HepG2 (cell line): ENCODE measurements around the gene SGPL1. TPM values are rescaled to one million over a fixed set of nuclear protein-coding genes. Genes with fewer than 3 reads are reported as not detected.

ENCODE experiments used
- ATAC-seq: fragments of 200-7000 bp; cut with Tn5 transposase; 3 replicates; pipeline ENCODE4 v1.9.1; 2020; ENCODE audit warnings: mild to moderate bottlenecking, moderate library complexity
- BruUV-seq: library from RNA; stranded (reverse); fragments of 400-500 nt; replicated peaks from 2 replicates; lab custom pipeline; 2021; lab: Mats Ljungman, UMichigan
- CTCF ChIA-PET: fragments of 300-600 bp; formaldehyde crosslinking; extraction: SDS; loops from one replicate; lab custom pipeline; 2021; ENCODE audit warnings: low total read pairs, inconsistent platforms, low intra/inter-chr PET ratio; lab: Yijun Ruan, JAX
- POLR2A ChIA-PET: fragments of 350-600 bp; sonication (Branson Sonifier 250); formaldehyde crosslinking; loops from one replicate; lab custom pipeline; 2020; ENCODE audit warnings: antibody characterized with exemption, inconsistent platforms; lab: Yijun Ruan, JAX
- DNase-seq: peaks from one replicate; pipeline ENCODE4 v3.0.0-alpha.2; 2015; ENCODE audit warnings: low spot score
- FAIRE-seq: peaks from 3 replicates; lab custom pipeline; 2011; peaks lifted over from hg19 to GRCh38; lab: Jason Lieb, UNC
- H2AFZ ChIP-seq: one replicate; pipeline ENCODE4 v1.6.1; 2011; ENCODE audit warnings: low read length, inconsistent platforms
- H3K27ac ChIP-seq: fragments of 300-600 bp; 3 replicates; pipeline ENCODE4 v1.8.0; 2011; ENCODE audit warnings: mixed run types, mild to moderate bottlenecking, mixed read lengths, low read length, inconsistent platforms; ENCODE audit not compliant: insufficient read depth; ENCODE audit errors: extremely low read length
- H3K27me3 ChIP-seq, 2 experiments: fragments of 200-600 bp in 1 of 2; 2 replicates in 1 of 2; 3 replicates in 1 of 2; pipeline versions ENCODE4 v1.6.0 to v1.8.0; 2011; ENCODE audit warnings: low read length in 2 of 2, mild to moderate bottlenecking in 2 of 2, moderate library complexity in 2 of 2, inconsistent platforms in 1 of 2; ENCODE audit not compliant: insufficient read depth in 2 of 2, control insufficient read depth in 1 of 2
- H3K36me3 ChIP-seq, 2 experiments: fragments of 200-600 bp in 1 of 2; replicated peaks in 1 of 2; 2 replicates in 1 of 2; 3 replicates in 1 of 2; pipeline versions ENCODE4 v1.5.1 to v1.8.0; 2011; ENCODE audit warnings: low read length in 2 of 2, inconsistent platforms in 1 of 2; ENCODE audit not compliant: insufficient read depth in 2 of 2, control insufficient read depth in 1 of 2
- H3K4me1 ChIP-seq: 2 replicates; pipeline ENCODE4 v1.5.1; 2012; ENCODE audit warnings: low read length, inconsistent platforms; ENCODE audit not compliant: insufficient read depth
- H3K4me2 ChIP-seq: 2 replicates; pipeline ENCODE4 v1.6.0; 2011; ENCODE audit warnings: low read depth, low read length, inconsistent platforms
- H3K4me3 ChIP-seq, 3 experiments: fragments of 200-600 bp in 1 of 3; sonication (generic), shearing (Covaris generic) in 1 of 3; replicated peaks in 1 of 3; 2 replicates each; pipeline ENCODE4 v1.5.1; 2011 to 2016; ENCODE audit warnings: low read length in 3 of 3, inconsistent platforms in 2 of 3, low read depth in 2 of 3, mild to moderate bottlenecking in 2 of 3, control low read depth in 1 of 3, mixed read lengths in 1 of 3; ENCODE audit not compliant: insufficient read depth in 1 of 3
- H3K79me2 ChIP-seq: one replicate; pipeline ENCODE4 v1.6.1; 2011; ENCODE audit warnings: low read length, inconsistent platforms; ENCODE audit not compliant: insufficient read depth
- H3K9ac ChIP-seq: 2 replicates; pipeline ENCODE4 v1.6.0; 2011; ENCODE audit warnings: mild to moderate bottlenecking, low read depth, low read length, inconsistent platforms; ENCODE audit not compliant: insufficient read depth
- H3K9me3 ChIP-seq: 2 replicates; pipeline ENCODE4 v1.5.1; 2012; ENCODE audit warnings: mild to moderate bottlenecking, low read length
- H4K20me1 ChIP-seq: 2 replicates; pipeline ENCODE4 v1.6.0; 2011; ENCODE audit warnings: inconsistent platforms, mild to moderate bottlenecking, low read length, moderate library complexity; ENCODE audit not compliant: insufficient read depth
- ELF3 ChIP-seq: IDR thresholded peaks from 2 replicates; pipeline ENCODE4 v1.6.1; 2016; ENCODE audit warnings: missing genetic modification reagents, missing compliant biosample characterization
- KMT2B ChIP-seq: IDR thresholded peaks from 2 replicates; pipeline ENCODE4 v1.6.1; 2016; ENCODE audit warnings: missing genetic modification reagents, missing compliant biosample characterization
- MAZ ChIP-seq, 2 experiments: sonication (generic) in 1 of 2; formaldehyde crosslinking in 1 of 2; IDR thresholded peaks; 2 replicates each; pipeline versions ENCODE4 v1.5.0 to v1.6.1; 2012 to 2020; ENCODE audit warnings: low read depth in 2 of 2, mild to moderate bottlenecking in 2 of 2, borderline replicate concordance in 1 of 2, improper control_type of control experiment in 1 of 2, low read length in 1 of 2, missing genetic modification reagents in 1 of 2, moderate library complexity in 1 of 2
- RBAK ChIP-seq: sonication (generic); formaldehyde crosslinking; IDR thresholded peaks from 2 replicates; pipeline ENCODE4 v1.5.1; 2020; ENCODE audit warnings: mild to moderate bottlenecking, missing genetic modification reagents
- RCOR2 ChIP-seq: IDR thresholded peaks from 2 replicates; pipeline ENCODE4 v1.6.1; 2016; ENCODE audit warnings: missing biosample characterization, missing genetic modification reagents
- SIX1 ChIP-seq: sonication (generic); formaldehyde crosslinking; IDR thresholded peaks from 2 replicates; pipeline ENCODE4 v1.4.0; 2020; ENCODE audit warnings: missing genetic modification reagents, borderline replicate concordance
- SP2 ChIP-seq: sonication (generic); formaldehyde crosslinking; IDR thresholded peaks from 2 replicates; pipeline ENCODE4 v1.5.1; 2020; ENCODE audit warnings: mild to moderate bottlenecking, missing genetic modification reagents
- TARDBP ChIP-seq: sonication (generic); formaldehyde crosslinking; IDR thresholded peaks from 2 replicates; pipeline ENCODE4 v1.8.0; 2022; ENCODE audit warnings: mild to moderate bottlenecking, missing genetic modification reagents
- ZBTB8A ChIP-seq: sonication (generic); formaldehyde crosslinking; IDR thresholded peaks from 2 replicates; pipeline ENCODE4 v1.4.0; 2020; ENCODE audit warnings: mild to moderate bottlenecking, low read depth, missing genetic modification reagents, borderline replicate concordance
- ZNF138 ChIP-seq: sonication (generic); formaldehyde crosslinking; IDR thresholded peaks from 2 replicates; pipeline ENCODE4 v1.5.0; 2020; ENCODE audit warnings: mild to moderate bottlenecking, low read depth, missing genetic modification reagents
- ZNF230 ChIP-seq: sonication (generic); formaldehyde crosslinking; IDR thresholded peaks from 2 replicates; pipeline ENCODE4 v1.4.0; 2020; ENCODE audit warnings: mild to moderate bottlenecking, missing genetic modification reagents
- ZNF274 ChIP-seq: sonication (generic); formaldehyde crosslinking; IDR thresholded peaks from 2 replicates; pipeline ENCODE4 v1.5.1; 2020; ENCODE audit warnings: mild to moderate bottlenecking, missing genetic modification reagents
- ZNF335 ChIP-seq: sonication (generic); formaldehyde crosslinking; IDR thresholded peaks from 2 replicates; pipeline ENCODE4 v1.4.0; 2020; ENCODE audit warnings: missing genetic modification reagents
- ZNF337 ChIP-seq: sonication (generic); formaldehyde crosslinking; IDR thresholded peaks from 2 replicates; pipeline ENCODE4 v1.5.1; 2020; ENCODE audit warnings: missing genetic modification reagents, low read depth, mild to moderate bottlenecking, borderline replicate concordance
- ZNF75D ChIP-seq: sonication (generic); formaldehyde crosslinking; IDR thresholded peaks from 2 replicates; pipeline ENCODE4 v1.8.1; 2023; ENCODE audit warnings: missing genetic modification reagents, mild to moderate bottlenecking, borderline replicate concordance
- WGBS: methylation state at CpG from one replicate; pipeline ENCODE4 v1.1.6; 2017; ENCODE audit warnings: low lambda C conversion rate; 5-methylcytosine and 5-hydroxymethylcytosine counted together
- in situ Hi-C: cut with HindIII; loops from 2 replicates; pipeline ENCODE4 v1.10.0; 2017; ENCODE audit warnings: low pct_unique_long_range_greater_than_20kb; ENCODE audit not compliant: extremely low pct_ligation_motif_present
- intact Hi-C: fragments of 100-400 bp; cut with micrococcal nuclease; formaldehyde crosslinking; loops from one replicate; pipeline ENCODE4 v1.10.0; 2022; ENCODE audit not compliant: unreplicated experiment
- polyA plus RNA-seq, 8 experiments: library from polyadenylated mRNA; depleted of rRNA in 3 of 8; stranded (reverse) in 7 of 8; unstranded in 1 of 8; fragments of >200 nt; fragmentation: Illumina TruSeq in 4 of 8; extraction: Trizol in 4 of 8; gene quantifications; 2 replicates each; pipeline versions ENCODE4 v1.2.1 to v1.2.3, GENCODE V29; 2011 to 2016; ENCODE audit warnings: low read depth in 4 of 8, missing spikeins in 1 of 8, mixed read lengths in 1 of 8; ENCODE audit not compliant: insufficient read depth in 1 of 8
- total RNA-seq, 5 experiments: library from RNA; depleted of rRNA; stranded (reverse); fragments of >200 nt; fragmentation: Illumina TruSeq; extraction: Trizol; gene quantifications; 2 replicates each; pipeline ENCODE4 v1.2.3, GENCODE V29; 2016; ENCODE audit warnings: low read depth in 1 of 5
- TF ChIP-seq, protein P1 (sequence below): sonication (generic); formaldehyde crosslinking; IDR thresholded peaks from 2 replicates; pipeline ENCODE4 v1.4.0; 2020; ENCODE audit warnings: missing genetic modification reagents
- TF ChIP-seq, protein P2 (sequence below): IDR thresholded peaks from 2 replicates; pipeline ENCODE4 v1.6.1; 2016; ENCODE audit warnings: mild to moderate bottlenecking
- TF ChIP-seq, protein P3 (sequence below): sonication (generic); formaldehyde crosslinking; IDR thresholded peaks from 2 replicates; pipeline ENCODE4 v1.8.0; 2022; ENCODE audit warnings: mild to moderate bottlenecking, missing genetic modification reagents, borderline replicate concordance

SGPL1 gene
- total and polyA plus RNA-seq, 2 of the 13 experiments (the other 11 are each of a cell fraction or from before 2014, with no cell fraction given) = 17.6 to 25.0 TPM

DNA sequence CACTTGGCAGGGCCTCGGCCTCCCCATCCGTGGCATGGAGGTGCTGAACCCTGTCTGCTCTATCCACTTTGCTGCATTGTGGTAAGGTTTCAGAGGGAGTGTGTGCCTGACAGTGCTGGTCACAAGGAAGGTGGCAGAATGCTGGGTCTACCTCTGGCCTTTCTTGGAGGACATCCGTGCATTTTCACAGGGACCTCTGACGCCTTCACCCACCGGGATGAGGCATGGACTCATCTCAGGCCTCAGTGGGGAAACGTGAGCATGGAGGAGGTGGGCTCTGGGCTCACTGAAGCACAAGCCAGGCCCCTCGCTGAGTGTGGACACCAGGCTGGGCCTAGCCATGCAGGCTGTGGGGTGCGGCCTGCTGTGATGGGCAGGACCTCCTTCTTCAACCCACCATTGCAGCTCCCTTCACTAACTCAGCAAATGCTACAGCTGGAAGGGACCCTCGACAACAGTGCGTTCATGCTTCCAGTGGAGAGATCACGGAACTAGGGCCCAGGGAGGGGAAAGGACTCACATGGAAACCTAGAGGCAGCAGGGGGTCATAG, 39.2 kb upstream of the SGPL1 start:
- WGBS = 58% methylated on average over 4 of the region's 11 CpGs
- no peak overlapping the region for H3K27ac ChIP-seq
- no peak overlapping the region for H3K9ac ChIP-seq
- no peaks in the 10 kb centered on the region for H3K79me2 ChIP-seq
- no peak overlapping the region for H3K4me3 ChIP-seq
- peaks cover 10 to 80% of the 10 kb centered on the region in 2 experiments; a peak in 4 of 5 replicates for H3K27me3 ChIP-seq
- ATAC-seq = no peak
- H3K9me3 ChIP-seq = no peaks in the 10 kb centered on the region
- ChIA-PET CTCF (no interaction called here), POLR2A (no interaction called here)
- H4K20me1 ChIP-seq = no peaks in the 10 kb centered on the region
- no peaks in the 10 kb centered on the region for H3K36me3 ChIP-seq
- FAIRE-seq = no peak
- no peak overlapping the region for H3K4me2 ChIP-seq
- H3K4me1 ChIP-seq = no peaks in the 10 kb centered on the region; the same call in 1 of the 2 replicates
- intact Hi-C loops (no loop called here), in situ Hi-C loops (no loop called here)
- TF ChIP-seq ZBTB8A (CRISPR knock-in tag) (no peak), ZNF230 (CRISPR knock-in tag) (no peak), ELF3 (CRISPR knock-in tag) (no peak), SP2 (CRISPR knock-in tag) (no peak), TARDBP (CRISPR knock-in tag) (no peak), ZNF138 (CRISPR knock-in tag) (no peak), MAZ (IDR thresholded peaks at IDR 0.05; ENCODE audit: borderline replicate concordance, low read depth, low read length) (no peak), MAZ (CRISPR knock-in tag; IDR thresholded peaks at IDR 0.05; ENCODE audit: low read depth) (no peak), RBAK (no peak), ZNF335 (CRISPR knock-in tag) (no peak), ZNF337 (no peak), KMT2B (no peak), RCOR2 (CRISPR knock-in tag) (no peak), SIX1 (CRISPR knock-in tag) (no peak), ZNF274 (CRISPR knock-in tag) (no peak), ZNF75D (no peak)
- TF ChIP-seq, protein P1, sequence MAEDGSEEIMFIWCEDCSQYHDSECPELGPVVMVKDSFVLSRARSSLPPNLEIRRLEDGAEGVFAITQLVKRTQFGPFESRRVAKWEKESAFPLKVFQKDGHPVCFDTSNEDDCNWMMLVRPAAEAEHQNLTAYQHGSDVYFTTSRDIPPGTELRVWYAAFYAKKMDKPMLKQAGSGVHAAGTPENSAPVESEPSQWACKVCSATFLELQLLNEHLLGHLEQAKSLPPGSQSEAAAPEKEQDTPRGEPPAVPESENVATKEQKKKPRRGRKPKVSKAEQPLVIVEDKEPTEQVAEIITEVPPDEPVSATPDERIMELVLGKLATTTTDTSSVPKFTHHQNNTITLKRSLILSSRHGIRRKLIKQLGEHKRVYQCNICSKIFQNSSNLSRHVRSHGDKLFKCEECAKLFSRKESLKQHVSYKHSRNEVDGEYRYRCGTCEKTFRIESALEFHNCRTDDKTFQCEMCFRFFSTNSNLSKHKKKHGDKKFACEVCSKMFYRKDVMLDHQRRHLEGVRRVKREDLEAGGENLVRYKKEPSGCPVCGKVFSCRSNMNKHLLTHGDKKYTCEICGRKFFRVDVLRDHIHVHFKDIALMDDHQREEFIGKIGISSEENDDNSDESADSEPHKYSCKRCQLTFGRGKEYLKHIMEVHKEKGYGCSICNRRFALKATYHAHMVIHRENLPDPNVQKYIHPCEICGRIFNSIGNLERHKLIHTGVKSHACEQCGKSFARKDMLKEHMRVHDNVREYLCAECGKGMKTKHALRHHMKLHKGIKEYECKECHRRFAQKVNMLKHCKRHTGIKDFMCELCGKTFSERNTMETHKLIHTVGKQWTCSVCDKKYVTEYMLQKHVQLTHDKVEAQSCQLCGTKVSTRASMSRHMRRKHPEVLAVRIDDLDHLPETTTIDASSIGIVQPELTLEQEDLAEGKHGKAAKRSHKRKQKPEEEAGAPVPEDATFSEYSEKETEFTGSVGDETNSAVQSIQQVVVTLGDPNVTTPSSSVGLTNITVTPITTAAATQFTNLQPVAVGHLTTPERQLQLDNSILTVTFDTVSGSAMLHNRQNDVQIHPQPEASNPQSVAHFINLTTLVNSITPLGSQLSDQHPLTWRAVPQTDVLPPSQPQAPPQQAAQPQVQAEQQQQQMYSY (CRISPR knock-in tag) = no peak
- TF ChIP-seq, protein P2, sequence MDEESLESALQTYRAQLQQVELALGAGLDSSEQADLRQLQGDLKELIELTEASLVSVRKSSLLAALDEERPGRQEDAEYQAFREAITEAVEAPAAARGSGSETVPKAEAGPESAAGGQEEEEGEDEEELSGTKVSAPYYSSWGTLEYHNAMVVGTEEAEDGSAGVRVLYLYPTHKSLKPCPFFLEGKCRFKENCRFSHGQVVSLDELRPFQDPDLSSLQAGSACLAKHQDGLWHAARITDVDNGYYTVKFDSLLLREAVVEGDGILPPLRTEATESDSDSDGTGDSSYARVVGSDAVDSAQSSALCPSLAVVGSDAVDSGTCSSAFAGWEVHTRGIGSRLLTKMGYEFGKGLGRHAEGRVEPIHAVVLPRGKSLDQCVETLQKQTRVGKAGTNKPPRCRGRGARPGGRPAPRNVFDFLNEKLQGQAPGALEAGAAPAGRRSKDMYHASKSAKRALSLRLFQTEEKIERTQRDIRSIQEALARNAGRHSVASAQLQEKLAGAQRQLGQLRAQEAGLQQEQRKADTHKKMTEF (CRISPR knock-in tag) = no peak
- TF ChIP-seq, protein P3, sequence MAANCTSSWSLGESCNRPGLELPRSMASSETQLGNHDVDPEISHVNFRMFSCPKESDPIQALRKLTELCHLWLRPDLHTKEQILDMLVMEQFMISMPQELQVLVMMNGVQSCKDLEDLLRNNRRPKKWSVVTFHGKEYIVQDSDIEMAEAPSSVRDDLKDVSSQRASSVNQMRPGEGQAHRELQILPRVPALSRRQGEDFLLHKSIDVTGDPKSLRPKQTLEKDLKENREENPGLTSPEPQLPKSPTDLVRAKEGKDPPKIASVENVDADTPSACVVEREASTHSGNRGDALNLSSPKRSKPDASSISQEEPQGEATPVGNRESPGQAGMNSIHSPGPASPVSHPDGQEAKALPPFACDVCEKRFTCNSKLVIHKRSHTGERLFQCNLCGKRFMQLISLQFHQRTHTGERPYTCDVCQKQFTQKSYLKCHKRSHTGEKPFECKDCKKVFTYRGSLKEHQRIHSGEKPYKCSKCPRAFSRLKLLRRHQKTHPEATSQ (CRISPR knock-in tag) = no peak
- no peak for DNase-seq
- no peak overlapping the region for H2AFZ ChIP-seq
- no TSS peak for BruUV-seq
